Activated naive CD4-positive, alpha-beta T cell treated with Interleukin-2 at 50 U/mL for 16 hours (primary cell): ENCODE results near the gene SLC22A31.
A peak's percentile ranks its signal among the peaks of the same experiment; 100 is the strongest.
"Not testable (repeated sequence)": the region's sequence is repeated elsewhere in the genome, so short reads cannot be mapped to it uniquely, and the experiment has no call there.

Experiments
- DNase-seq: peaks from one replicate; pipeline ENCODE4 v3.0.0-alpha.2; 2020

The SLC22A31 gene

GRCh38 chr16:89200124-89200849 is at the start of gene SLC22A31:
TSS of gene SLC22A31 (minus strand) at chr16:89200537. CDS start at chr16:89200501, 36 bp downstream.
- DNase-seq: peak; percentile 29

- DNase-seq: no peak
These were observed 48.1 kb upstream of the SLC22A31 start for GRCh38 chr16:89248196-89248982.

GRCh38 chr16:89247734-89248075 is 47.4 kb upstream of the SLC22A31 start:
- DNase-seq: not testable (repeated sequence)

GRCh38 chr16:89246903-89247733 is 46.8 kb upstream of the SLC22A31 start:
- DNase-seq: peak; percentile 92

- DNase-seq: no peak
These were observed 46.1 kb upstream of the SLC22A31 start for GRCh38 chr16:89246383-89246902.

- no peak for DNase-seq
These were observed 44.4 kb upstream of the SLC22A31 start for GRCh38 chr16:89244754-89245153.

GRCh38 chr16:89244264-89244663 is 43.9 kb upstream of the SLC22A31 start:
- not testable (repeated sequence) for DNase-seq

- no peak for DNase-seq
These were observed 43.3 kb upstream of the SLC22A31 start for GRCh38 chr16:89243664-89244063.

GRCh38 chr16:89242795-89243200 is 42.5 kb upstream of the SLC22A31 start:
- DNase-seq: no peak

- DNase-seq: peak; percentile 78
These were observed 41.1 kb upstream of the SLC22A31 start for GRCh38 chr16:89241187-89242007.

- DNase-seq: no peak
These were observed 37.4 kb upstream of the SLC22A31 start for GRCh38 chr16:89237733-89238132.

GRCh38 chr16:89233678-89234490 is 33.5 kb upstream of the SLC22A31 start:
- DNase-seq: no peak

GRCh38 chr16:89232107-89232506 is 31.8 kb upstream of the SLC22A31 start:
- no peak for DNase-seq

GRCh38 chr16:89230255-89230654 is 29.9 kb upstream of the SLC22A31 start:
- DNase-seq: no peak

- DNase-seq: no peak
These were observed 24.3 kb upstream of the SLC22A31 start for GRCh38 chr16:89224665-89225064.

GRCh38 chr16:89222931-89223330 is 22.6 kb upstream of the SLC22A31 start:
- no peak for DNase-seq

GRCh38 chr16:89221604-89222003 is 21.3 kb upstream of the SLC22A31 start:
- no peak for DNase-seq

- DNase-seq: no peak
These were observed 19.0 kb upstream of the SLC22A31 start for GRCh38 chr16:89219365-89219764.

GRCh38 chr16:89217388-89218191 is 17.3 kb upstream of the SLC22A31 start, which contains the start of gene ZNF778:
TSS of gene ZNF778 (plus strand) at chr16:89217703. CDS start at chr16:89221128, 3,425 bp downstream.
- peak; percentile 82 for DNase-seq

- no peak for DNase-seq
These were observed 16.7 kb upstream of the SLC22A31 start for GRCh38 chr16:89217138-89217387.
